ENCODE measurements around the gene C20orf141. TPM values are rescaled to one million over a fixed set of nuclear protein-coding genes. Genes with fewer than 3 reads are reported as not detected.
A peak's percentile ranks its signal among the peaks of the same experiment; 100 is the strongest.
"Not testable (repeated sequence)": the region's sequence is repeated elsewhere in the genome, so short reads cannot be mapped to it uniquely, and the experiment has no call there.

C20orf141 gene
- total RNA-seq, 2 donors from 2014 or later, result not detected

DNA sequence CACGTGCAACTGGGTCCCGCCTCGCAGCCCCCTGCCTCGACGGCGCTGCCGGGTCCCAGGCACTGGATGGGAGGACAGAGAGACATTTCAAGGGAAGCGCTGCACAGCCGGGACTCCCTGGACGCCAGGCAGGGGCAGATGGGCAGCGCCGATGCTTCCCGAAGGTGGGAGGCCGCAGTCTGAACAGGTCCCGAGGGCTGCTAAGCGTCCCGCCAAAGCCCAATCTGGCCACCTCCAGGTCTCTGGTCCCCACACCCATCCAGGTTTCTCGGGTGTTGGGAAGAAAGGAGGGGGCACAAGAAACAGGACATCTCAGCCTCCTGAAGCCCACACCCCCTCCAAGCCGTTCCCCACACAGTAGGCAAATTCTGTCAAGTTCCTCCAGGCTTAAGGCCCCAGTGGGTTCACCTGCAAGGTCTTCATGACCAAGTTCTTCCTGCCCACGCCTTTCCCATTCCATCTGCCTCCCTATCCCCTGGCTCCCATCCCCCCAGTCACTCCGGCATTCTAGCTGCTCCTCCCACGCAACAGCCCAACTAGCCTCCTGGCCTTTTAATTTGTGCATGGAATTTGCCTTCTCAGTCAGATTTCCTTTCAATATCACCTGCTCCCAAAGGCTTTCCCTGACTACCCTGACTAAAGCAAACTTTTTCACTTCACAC, 9.0 kb upstream of the C20orf141 start:
- peaks cover 4% of the 10 kb centered on the region for H3K36me3 Mint-ChIP-seq
- ATAC-seq, result no peak
- DNase-seq (ENCODE audit: low spot score), result no peak
- no peak overlapping the region for H3K4me3 Mint-ChIP-seq
- H3K27ac Mint-ChIP-seq, result no peak overlapping the region
- no peaks in the 10 kb centered on the region for H3K9me3 Mint-ChIP-seq
- H3K4me1 Mint-ChIP-seq (ENCODE audit: low read depth in 2 of 2), result peaks cover 15 to 27% of the 10 kb centered on the region in 2 donors
- H3K27me3 Mint-ChIP-seq, result peaks cover 34 to 45% of the 10 kb centered on the region in 2 donors

DNA sequence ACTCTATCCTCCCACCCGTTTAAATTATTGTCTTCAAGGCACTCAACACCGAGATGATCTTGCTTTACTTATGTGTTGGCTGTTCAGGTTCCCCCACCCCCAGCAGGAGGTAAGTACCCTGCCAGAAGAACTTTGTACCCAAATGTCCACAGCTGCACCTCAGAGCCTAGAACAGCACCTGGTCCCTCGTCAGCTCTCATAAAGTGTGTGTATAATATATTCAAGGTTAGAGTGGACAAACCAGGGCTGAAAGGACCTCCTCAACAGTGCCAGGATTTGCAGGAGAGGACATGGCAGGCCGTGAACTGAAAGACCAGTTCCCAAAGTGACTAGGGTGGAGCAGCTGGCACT, 8.5 kb upstream of the C20orf141 start:
- Mint-ChIP-seq H3K4me3 (no peak overlapping the region), H3K9me3 (no peaks in the 10 kb centered on the region)

DNA sequence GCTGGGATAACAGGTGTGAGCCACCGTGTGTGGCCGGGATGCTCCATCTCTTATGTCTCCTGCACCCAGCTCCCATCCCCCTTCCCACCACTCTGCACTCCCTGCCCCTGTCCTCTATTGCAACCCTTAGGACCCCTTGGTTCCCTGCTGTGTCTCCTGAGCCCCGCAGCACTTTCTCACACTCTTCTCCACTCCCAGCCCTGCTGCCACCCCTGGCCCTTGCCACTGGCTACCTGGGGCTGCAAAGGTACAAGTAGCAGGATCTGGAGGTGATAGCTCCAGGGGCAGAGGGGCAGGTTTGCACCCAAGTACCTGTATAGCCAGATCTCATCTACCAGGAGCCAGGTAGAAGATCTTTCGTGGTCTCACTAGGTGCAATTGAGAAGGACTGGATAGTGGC, 7.8 kb upstream of the C20orf141 start:
- ATAC-seq (peak in 1 of 2 donors; percentile 43), DNase-seq (ENCODE audit: low spot score) (no peak)
- no peak overlapping the region for H3K27ac Mint-ChIP-seq
- no peak overlapping the region for H3K4me3 Mint-ChIP-seq
- peaks cover 11% of the 10 kb centered on the region for H3K36me3 Mint-ChIP-seq
- H3K4me1 Mint-ChIP-seq (ENCODE audit: low read depth in 2 of 2), result peaks cover 6 to 18% of the 10 kb centered on the region in 2 donors
- no peaks in the 10 kb centered on the region for H3K9me3 Mint-ChIP-seq
- H3K27me3 Mint-ChIP-seq, result peaks cover 39 to 49% of the 10 kb centered on the region in 2 donors

More for the DNA sequence above, 8.5 kb upstream of the C20orf141 start:
- H3K4me1 Mint-ChIP-seq (ENCODE audit: low read depth in 2 of 2), result peaks cover 10 to 22% of the 10 kb centered on the region in 2 donors
- H3K27me3 Mint-ChIP-seq, result peaks cover 39 to 45% of the 10 kb centered on the region in 2 donors
- ATAC-seq (no peak), DNase-seq (ENCODE audit: low spot score) (no peak)
- H3K36me3 Mint-ChIP-seq, result peaks cover 4% of the 10 kb centered on the region
- no peak overlapping the region for H3K27ac Mint-ChIP-seq

DNA sequence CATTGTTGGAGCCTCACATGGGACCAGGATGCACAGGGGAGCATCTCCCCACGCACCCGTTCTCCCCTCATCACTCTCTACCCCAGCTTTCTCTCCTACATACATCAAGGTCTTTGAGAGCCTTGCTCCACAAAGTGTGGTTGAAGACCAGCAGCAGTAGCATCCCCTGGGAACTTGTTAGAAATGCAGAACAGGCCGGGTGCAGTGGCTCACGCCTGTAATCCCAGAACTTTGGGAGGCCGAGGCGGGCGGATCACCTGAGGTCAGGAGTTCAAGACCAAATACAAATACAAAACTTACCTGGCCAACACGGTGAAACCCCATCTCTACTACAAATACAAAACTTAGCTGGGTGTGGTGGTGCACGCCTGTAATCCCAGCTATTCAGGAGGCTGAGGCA, 6.9 kb upstream of the C20orf141 start:
- Mint-ChIP-seq H3K27me3 (peaks cover 40 to 47% of the 10 kb centered on the region in 2 donors), H3K4me1 (ENCODE audit: low read depth in 2 of 2) (peaks cover 0 to 12% of the 10 kb centered on the region in 2 donors), H3K36me3 (peaks cover 14% of the 10 kb centered on the region)
- not testable (repeated sequence) for H3K4me3 Mint-ChIP-seq; DNase-seq (ENCODE audit: low spot score); ATAC-seq; H3K27ac Mint-ChIP-seq; H3K9me3 Mint-ChIP-seq

DNA sequence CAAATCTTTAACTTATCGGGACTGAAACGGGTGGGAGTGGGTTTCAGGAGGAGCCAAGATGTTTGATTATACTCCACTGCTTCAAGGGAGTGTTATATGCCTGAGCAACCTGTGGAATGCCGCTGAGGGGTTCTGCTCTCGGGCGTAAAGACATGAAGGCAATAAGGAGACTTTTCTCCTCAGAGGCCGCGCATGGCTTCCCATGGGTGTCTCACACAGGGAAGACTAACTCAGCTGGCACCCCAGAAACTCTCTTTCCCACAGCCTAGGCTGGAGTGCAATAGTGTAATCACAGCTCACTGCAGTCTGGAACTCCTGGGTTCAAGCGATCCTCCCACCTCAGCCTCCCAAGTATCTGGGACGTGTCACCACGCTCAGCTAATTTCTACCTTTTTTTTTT, 5.1 kb upstream of the C20orf141 start:
- Mint-ChIP-seq H3K4me3 (no peak overlapping the region), H3K36me3 (peaks cover 14% of the 10 kb centered on the region), H3K27ac (no peak overlapping the region), H3K9me3 (peaks cover 3% of the 10 kb centered on the region), H3K27me3 (peaks cover 39 to 42% of the 10 kb centered on the region in 2 donors), H3K4me1 (ENCODE audit: low read depth in 2 of 2) (peaks cover 0 to 9% of the 10 kb centered on the region in 2 donors)
- ATAC-seq (no peak), DNase-seq (ENCODE audit: low spot score) (no peak)

DNA sequence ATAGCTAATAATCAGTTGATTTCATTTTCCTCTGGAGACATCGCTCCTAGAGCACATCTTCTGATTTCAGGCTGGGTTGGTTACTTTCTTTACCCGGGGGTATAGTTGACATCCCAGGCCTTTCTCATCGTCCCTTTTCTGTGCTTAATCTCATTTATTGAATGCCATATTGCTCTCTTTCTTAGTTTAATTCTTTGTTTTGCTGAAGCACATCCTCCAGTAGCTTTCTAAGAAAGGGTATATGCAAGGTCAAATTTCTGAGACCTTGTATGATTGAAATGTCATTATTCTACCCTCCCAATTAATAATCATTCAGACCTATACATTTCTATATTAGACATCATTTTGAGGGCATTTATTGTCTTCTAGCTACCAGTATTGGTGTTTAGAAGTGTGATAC, 2.6 kb upstream of the C20orf141 start:
- H3K36me3 Mint-ChIP-seq, result peaks cover 14% of the 10 kb centered on the region
- H3K9me3 Mint-ChIP-seq, result peaks cover 3% of the 10 kb centered on the region
- DNase-seq (ENCODE audit: low spot score), result no peak
- peak overlapping the region in 1 of 2 donors; percentile 13 for H3K27ac Mint-ChIP-seq
- H3K4me3 Mint-ChIP-seq, result no peak overlapping the region
- no peak for ATAC-seq
- H3K4me1 Mint-ChIP-seq (ENCODE audit: low read depth in 2 of 2), result peaks cover 0 to 11% of the 10 kb centered on the region in 2 donors
- H3K27me3 Mint-ChIP-seq, result peaks cover 25 to 34% of the 10 kb centered on the region in 2 donors

DNA sequence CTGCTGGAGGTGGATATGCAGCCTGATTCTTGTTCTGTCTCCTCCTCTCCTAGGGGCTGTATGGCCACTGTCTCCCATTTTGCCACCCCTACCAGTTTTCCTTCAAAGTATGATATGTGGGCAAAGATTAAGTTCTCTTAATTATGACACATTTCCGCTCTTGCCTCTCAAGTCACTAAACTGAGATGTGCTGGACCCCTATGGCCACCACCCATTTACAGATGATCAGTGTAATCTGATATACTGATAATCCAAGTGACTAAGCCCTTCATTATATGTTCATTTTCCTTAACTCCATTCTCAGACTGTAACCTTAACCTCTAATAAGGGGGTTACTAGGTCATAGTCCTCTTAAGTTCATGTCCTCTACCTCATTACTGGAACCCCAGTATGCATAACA, 711 bp upstream of the C20orf141 start:
- Mint-ChIP-seq H3K4me1 (ENCODE audit: low read depth in 2 of 2) (peaks cover 5 to 13% of the 10 kb centered on the region in 2 donors), H3K27me3 (peaks cover 18 to 34% of the 10 kb centered on the region in 2 donors), H3K27ac (no peak overlapping the region), H3K4me3 (no peak overlapping the region), H3K9me3 (peaks cover 3% of the 10 kb centered on the region), H3K36me3 (peaks cover 14% of the 10 kb centered on the region)
- no peak for ATAC-seq
- no peak for DNase-seq (ENCODE audit: low spot score)

DNA sequence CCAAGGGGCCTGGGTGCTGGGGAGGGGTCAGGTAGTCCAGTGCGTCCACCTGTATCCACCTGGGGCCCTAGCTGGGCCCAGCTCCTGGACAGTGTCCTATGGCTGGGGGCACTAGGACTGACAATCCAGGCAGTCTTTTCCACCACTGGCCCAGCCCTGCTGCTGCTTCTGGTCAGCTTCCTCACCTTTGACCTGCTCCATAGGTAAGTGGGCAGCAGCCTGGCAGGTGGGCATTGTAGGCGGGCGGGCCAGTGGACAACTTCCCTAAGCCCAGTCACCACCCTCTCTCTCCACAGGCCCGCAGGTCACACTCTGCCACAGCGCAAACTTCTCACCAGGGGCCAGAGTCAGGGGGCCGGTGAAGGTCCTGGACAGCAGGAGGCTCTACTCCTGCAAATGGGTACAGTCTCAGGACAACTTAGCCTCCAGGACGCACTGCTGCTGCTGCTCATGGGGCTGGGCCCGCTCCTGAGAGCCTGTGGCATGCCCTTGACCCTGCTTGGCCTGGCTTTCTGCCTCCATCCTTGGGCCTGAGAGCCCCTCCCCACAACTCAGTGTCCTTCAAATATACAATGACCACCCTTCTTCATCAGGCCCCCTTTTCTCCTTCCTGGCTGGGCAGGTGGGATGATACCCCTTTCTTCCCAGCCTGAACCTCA, 584 bp downstream of the C20orf141 start:
- Mint-ChIP-seq H3K27me3 (peaks cover 22 to 39% of the 10 kb centered on the region in 2 donors), H3K27ac (no peak overlapping the region), H3K4me3 (no peak overlapping the region), H3K9me3 (peaks cover 3% of the 10 kb centered on the region), H3K36me3 (peaks cover 20% of the 10 kb centered on the region), H3K4me1 (ENCODE audit: low read depth in 2 of 2) (peaks cover 12 to 15% of the 10 kb centered on the region in 2 donors)
- ATAC-seq (no peak), DNase-seq (ENCODE audit: low spot score) (no peak)

DNA sequence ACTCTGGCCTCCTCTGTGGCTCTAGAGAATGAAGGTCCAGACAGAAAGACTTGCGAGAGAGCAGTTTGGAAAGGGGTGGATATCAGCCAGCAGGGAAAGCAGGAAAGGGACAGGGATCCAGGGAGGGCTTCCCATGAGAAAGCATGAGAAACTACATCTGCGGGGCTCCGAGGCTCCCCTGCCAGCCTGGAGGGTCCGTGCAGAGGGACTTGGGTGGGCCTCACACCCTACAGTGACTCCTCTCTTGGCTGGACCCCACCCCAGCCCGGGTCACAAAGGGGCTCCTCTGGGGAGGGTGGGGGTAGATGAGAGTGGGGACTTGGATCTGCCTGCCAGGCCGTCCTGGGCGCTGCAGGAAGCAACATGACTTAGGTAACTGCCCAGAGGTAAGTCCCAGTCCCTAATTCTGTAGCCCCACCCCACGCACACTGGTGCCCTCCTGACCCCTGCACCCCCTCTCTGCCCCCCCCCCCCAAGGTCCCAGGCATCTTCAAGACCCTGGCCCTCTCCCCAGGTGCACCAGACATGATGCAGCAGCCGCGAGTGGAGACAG, 1.3 kb downstream of the C20orf141 start, which contains the start of gene TMEM239:
Gene TMEM239 (plus strand): TSS at position 335 of the 553 bp plus-strand sequence. CDS start 191 bp downstream, at position 526.
- Mint-ChIP-seq H3K9me3 (peaks cover 3% of the 10 kb centered on the region), H3K4me1 (ENCODE audit: low read depth in 2 of 2) (peaks cover 15 to 17% of the 10 kb centered on the region in 2 donors), H3K27ac (no peak within 1 kb of the TSS), H3K36me3 (peaks cover 20% of the 10 kb centered on the region), H3K27me3 (peaks cover 21 to 36% of the 10 kb centered on the region in 2 donors), H3K4me3 (no peak within 1 kb of the TSS)
- ATAC-seq, result peak in 1 of 2 donors; percentile 13
- DNase-seq (ENCODE audit: low spot score), result no peak

DNA sequence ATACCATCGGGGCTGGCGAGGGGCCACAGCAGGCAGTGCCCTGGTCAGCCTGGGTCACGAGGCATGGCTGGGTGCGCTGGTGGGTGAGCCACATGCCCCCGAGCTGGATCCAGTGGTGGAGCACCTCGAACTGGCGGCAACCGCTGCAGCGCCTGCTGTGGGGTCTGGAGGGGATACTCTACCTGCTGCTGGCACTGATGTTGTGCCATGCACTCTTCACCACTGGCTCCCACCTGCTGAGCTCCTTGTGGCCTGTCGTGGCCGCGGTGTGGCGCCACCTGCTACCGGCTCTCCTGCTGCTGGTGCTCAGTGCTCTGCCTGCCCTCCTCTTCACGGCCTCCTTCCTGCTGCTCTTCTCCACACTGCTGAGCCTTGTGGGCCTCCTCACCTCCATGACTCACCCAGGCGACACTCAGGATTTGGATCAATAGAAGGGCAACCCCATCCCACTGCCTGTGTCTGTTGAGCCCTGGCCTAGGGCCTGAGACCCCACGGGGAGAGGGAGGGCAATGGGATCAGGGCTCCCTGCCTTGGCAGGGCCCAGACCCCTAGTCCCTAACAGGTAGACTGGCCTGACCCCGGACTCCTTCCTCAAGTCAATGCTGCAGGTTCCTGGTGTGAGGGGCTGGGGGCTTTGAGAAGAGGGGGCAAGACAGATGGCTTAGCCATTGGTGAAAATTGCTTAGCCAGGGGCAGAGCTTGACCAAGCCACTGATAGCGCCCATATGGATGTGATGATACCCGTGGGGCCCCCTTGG, 2.0 kb downstream of the C20orf141 start:
- no peak for DNase-seq (ENCODE audit: low spot score)
- Mint-ChIP-seq H3K4me3 (no peak overlapping the region), H3K9me3 (peaks cover 3% of the 10 kb centered on the region), H3K36me3 (peaks cover 15% of the 10 kb centered on the region), H3K4me1 (ENCODE audit: low read depth in 2 of 2) (peaks cover 18 to 21% of the 10 kb centered on the region in 2 donors), H3K27me3 (peaks cover 22 to 30% of the 10 kb centered on the region in 2 donors), H3K27ac (no peak overlapping the region)
- ATAC-seq, result peak; percentile 44 to 45

DNA sequence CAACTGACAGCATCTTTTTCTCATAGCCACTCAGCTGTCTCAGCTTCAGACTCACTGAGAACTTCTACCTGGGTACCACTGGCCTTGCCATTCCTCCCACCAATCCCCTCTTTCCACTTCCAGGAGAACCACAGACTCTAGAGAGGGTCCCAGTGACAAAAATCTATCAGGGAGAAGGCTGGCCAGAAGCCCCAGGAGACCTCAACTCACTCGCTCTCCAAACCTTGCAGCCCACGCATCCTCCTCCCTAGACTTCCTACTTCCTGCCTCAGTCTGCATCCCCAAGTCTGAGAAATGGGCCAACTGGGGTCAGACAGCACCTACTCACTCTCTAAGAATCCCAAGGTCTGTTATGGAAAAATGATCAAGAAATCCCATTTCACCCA, 2.5 kb downstream of the C20orf141 start:
- DNase-seq (ENCODE audit: low spot score), result no peak
- Mint-ChIP-seq H3K4me1 (ENCODE audit: low read depth in 2 of 2) (peaks cover 24% of the 10 kb centered on the region in 2 donors), H3K4me3 (no peak overlapping the region), H3K36me3 (peaks cover 9% of the 10 kb centered on the region), H3K9me3 (peaks cover under 1% of the 10 kb centered on the region), H3K27ac (no peak overlapping the region), H3K27me3 (peaks cover 20 to 24% of the 10 kb centered on the region in 2 donors)
- no peak for ATAC-seq

DNA sequence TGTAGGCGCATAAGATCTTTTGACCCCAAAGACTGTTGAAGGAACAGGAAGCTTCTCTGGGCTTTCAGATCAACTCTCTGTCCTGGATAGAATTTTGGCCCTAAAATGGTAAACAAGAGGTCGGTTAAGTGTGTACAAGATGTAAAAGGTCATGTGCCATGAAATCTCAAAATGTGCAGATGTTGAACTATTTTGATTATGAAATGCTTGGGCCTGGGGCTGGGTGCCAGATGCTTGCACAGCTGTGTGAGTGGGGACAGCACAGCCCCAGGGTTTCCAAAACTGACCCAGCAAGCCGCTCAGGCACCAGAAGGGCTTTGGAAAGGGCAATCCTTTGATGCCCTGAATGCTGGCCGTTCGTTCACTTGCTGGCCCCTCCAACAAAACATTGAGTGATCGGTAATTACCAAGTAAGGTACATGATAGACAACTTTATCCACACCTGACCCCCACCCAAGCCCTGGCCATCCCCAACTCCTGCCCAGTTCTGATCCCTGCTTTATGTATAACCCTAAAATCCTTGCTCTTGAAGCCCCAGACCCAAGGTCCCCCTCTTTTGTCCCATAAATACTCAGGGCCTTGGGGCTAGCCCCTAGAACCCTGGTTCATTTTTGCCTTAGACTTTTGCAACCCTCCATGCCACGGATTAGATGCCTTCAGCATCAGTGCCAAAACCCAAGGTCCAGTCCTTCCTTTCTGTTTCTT, 3.3 kb downstream of the C20orf141 start:
- H3K4me3 Mint-ChIP-seq, result no peak overlapping the region
- H3K27ac Mint-ChIP-seq, result no peak overlapping the region
- ATAC-seq, result no peak
- H3K9me3 Mint-ChIP-seq, result no peaks in the 10 kb centered on the region
- peaks cover 18 to 21% of the 10 kb centered on the region in 2 donors for H3K27me3 Mint-ChIP-seq
- H3K4me1 Mint-ChIP-seq (ENCODE audit: low read depth in 2 of 2), result peaks cover 24% of the 10 kb centered on the region in 2 donors
- DNase-seq (ENCODE audit: low spot score), result no peak
- peaks cover 6% of the 10 kb centered on the region for H3K36me3 Mint-ChIP-seq
